HFFc6 (cell line): ENCODE results near the gene MYO18B. TPM values are rescaled to one million over a fixed set of nuclear protein-coding genes. Genes with fewer than 3 reads are reported as not detected.

Experiments used
- DNase-seq: peaks from one replicate; pipeline ENCODE4 v3.0.0-alpha.2; 2018
- H3K27ac Mint-ChIP-seq: 2 replicates; pipeline ENCODE4 v1.8.0; 2020; ENCODE audit warnings: mild to moderate bottlenecking, mixed read lengths
- H3K27me3 Mint-ChIP-seq: 2 replicates; pipeline ENCODE4 v1.8.0; 2021; ENCODE audit warnings: mild to moderate bottlenecking, moderate library complexity, mixed read lengths; ENCODE audit not compliant: insufficient read depth
- H3K36me3 Mint-ChIP-seq: 2 replicates; pipeline ENCODE4 v1.8.0; 2021; ENCODE audit warnings: low read depth, mixed read lengths
- H3K4me1 Mint-ChIP-seq: 2 replicates; pipeline ENCODE4 v1.8.0; 2020; ENCODE audit warnings: low read depth, mixed read lengths
- H3K4me3 Mint-ChIP-seq: 2 replicates; pipeline ENCODE4 v1.8.0; 2020; ENCODE audit warnings: mild to moderate bottlenecking, moderate library complexity, mixed read lengths
- H3K9me3 Mint-ChIP-seq: 2 replicates; pipeline ENCODE4 v1.8.0; 2020; ENCODE audit warnings: mild to moderate bottlenecking, mixed read lengths
- total RNA-seq, 6 experiments: library from RNA; stranded (reverse); fragmentation: NEBNext Ultra II Directional; extraction: Animal tissue kit (Norgen Biotek cat#: 25700); gene quantifications; 2 replicates in 1 of 6; 3 replicates in 5 of 6; pipeline ENCODE4 v1.2.3, GENCODE V29; 2021
- TF ChIP-seq, protein P1 (sequence below): fragments of 200-600 bp; sonication (generic); IDR thresholded peaks from 2 replicates; pipeline ENCODE4 v1.5.0; 2021; ENCODE audit warnings: antibody characterized with exemption, mild to moderate bottlenecking

MYO18B gene
- total RNA-seq, 6 experiments from 2014 or later: 0.02 TPM; not detected in 5

- no peak overlapping the region for H3K4me3 Mint-ChIP-seq
- no peaks in the 10 kb centered on the region; the same call in none of the 2 replicates for H3K27me3 Mint-ChIP-seq
- H3K36me3 Mint-ChIP-seq: no peaks in the 10 kb centered on the region
These were observed 44.2 kb downstream of the MYO18B start for GRCh38 chr22:25786165-25786564.

DNA sequence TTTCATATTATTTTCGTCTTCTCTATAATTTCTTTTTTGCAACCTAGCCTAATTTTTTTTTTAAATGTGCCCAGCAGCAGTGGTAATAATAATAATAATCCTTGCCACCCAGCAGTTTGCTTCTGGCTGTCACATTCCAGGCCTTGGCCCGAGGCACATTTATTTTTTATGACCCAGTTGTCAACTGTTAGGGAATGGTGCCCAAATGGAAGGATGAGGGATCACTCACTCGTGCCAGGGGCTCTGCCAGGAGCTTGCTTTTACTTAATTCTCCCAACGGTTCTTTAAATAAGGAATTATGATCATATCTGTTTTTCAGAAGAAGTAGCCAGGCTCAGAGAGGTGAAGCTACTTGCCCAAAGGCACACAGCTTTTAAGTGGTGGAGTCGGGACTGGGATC lies 49.6 kb downstream of the MYO18B start:
- DNase-seq: no peak
- Mint-ChIP-seq H3K9me3 (peaks cover 33% of the 10 kb centered on the region), H3K4me3 (no peak overlapping the region), H3K36me3 (no peaks in the 10 kb centered on the region), H3K4me1 (no peaks in the 10 kb centered on the region), H3K27me3 (no peaks in the 10 kb centered on the region; the same call in 1 of the 2 replicates), H3K27ac (no peak overlapping the region)
- TF ChIP-seq, protein P1, sequence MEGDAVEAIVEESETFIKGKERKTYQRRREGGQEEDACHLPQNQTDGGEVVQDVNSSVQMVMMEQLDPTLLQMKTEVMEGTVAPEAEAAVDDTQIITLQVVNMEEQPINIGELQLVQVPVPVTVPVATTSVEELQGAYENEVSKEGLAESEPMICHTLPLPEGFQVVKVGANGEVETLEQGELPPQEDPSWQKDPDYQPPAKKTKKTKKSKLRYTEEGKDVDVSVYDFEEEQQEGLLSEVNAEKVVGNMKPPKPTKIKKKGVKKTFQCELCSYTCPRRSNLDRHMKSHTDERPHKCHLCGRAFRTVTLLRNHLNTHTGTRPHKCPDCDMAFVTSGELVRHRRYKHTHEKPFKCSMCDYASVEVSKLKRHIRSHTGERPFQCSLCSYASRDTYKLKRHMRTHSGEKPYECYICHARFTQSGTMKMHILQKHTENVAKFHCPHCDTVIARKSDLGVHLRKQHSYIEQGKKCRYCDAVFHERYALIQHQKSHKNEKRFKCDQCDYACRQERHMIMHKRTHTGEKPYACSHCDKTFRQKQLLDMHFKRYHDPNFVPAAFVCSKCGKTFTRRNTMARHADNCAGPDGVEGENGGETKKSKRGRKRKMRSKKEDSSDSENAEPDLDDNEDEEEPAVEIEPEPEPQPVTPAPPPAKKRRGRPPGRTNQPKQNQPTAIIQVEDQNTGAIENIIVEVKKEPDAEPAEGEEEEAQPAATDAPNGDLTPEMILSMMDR: no peak

More at GRCh38 chr22:25786165-25786564, 44.2 kb downstream of the MYO18B start:
- TF ChIP-seq, protein P1: no peak
- no peak overlapping the region for H3K27ac Mint-ChIP-seq
- peaks cover 9% of the 10 kb centered on the region for H3K9me3 Mint-ChIP-seq
- DNase-seq: no peak
- no peaks in the 10 kb centered on the region for H3K4me1 Mint-ChIP-seq

- Mint-ChIP-seq H3K4me3 (no peak overlapping the region), H3K9me3 (peaks cover 42% of the 10 kb centered on the region), H3K27ac (no peak overlapping the region), H3K36me3 (no peaks in the 10 kb centered on the region), H3K27me3 (no peaks in the 10 kb centered on the region; the same call in 1 of the 2 replicates), H3K4me1 (no peaks in the 10 kb centered on the region)
- TF ChIP-seq, protein P1: no peak
- no peak for DNase-seq
These were observed 53.5 kb downstream of the MYO18B start for GRCh38 chr22:25795478-25795877.

DNA sequence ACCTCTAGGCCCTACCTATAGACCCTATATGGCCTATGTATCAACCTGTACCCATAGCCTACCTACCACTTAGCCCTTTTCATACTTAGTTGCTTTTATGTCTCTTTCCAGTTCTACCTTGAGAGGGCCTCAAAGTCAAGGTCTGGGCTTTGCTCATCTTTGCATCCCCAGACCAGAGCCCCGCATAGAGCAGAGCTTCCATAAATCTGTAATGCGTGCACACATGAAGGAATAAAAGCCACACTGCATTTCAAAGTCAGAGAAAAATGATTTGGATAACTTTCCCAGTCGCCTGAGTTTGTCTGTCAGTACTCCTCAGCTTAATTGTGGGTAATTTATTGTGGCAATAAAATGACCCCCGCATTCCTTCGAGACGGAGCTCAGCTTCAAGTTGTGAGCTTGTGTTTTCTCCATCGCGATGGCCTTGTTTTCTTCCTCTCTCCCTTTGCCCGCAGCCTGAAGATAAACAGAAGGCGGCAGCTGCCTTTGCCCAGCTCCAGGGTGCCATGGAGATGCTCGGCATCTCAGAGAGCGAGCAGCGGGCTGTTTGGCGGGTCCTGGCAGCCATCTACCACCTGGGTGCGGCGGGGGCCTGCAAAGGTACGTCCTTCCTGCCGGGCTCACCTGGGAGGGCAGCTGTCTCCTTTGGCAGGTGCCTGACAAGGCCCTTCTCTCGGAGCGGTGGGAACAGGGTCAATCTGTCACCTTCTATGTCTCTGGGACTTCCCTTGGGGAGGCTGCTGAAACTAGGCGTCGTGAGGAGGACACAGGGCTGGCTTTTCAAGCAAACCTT lies 55.7 kb downstream of the MYO18B start:
- H3K9me3 Mint-ChIP-seq: peaks cover 29% of the 10 kb centered on the region
- no peaks in the 10 kb centered on the region; the same call in 1 of the 2 replicates for H3K27me3 Mint-ChIP-seq
- H3K4me1 Mint-ChIP-seq: no peaks in the 10 kb centered on the region
- H3K27ac Mint-ChIP-seq: no peak overlapping the region
- no peak for DNase-seq
- H3K36me3 Mint-ChIP-seq: no peaks in the 10 kb centered on the region
- H3K4me3 Mint-ChIP-seq: no peak overlapping the region
- TF ChIP-seq, protein P1: no peak

DNA sequence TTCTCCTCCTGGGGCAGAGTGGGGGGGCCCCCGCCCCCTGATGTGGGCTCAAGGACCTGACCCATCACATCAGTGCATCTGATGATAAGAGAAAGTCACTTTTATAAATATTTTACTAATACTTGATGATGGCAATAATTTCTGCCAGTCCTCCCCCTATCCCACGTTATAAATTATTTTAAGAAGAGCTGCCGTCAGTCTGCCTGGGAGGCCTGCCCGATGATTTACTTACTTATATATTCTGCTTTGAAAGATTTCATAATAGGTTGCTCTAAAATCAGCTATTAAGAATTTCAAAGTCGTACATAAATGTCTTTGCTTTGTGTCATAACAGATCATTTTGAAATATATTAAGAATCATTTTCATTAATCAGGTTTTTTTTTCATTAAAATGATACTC lies 58.8 kb downstream of the MYO18B start:
- Mint-ChIP-seq H3K4me3 (no peak overlapping the region), H3K27me3 (no peaks in the 10 kb centered on the region; the same call in 1 of the 2 replicates), H3K27ac (no peak overlapping the region), H3K4me1 (no peaks in the 10 kb centered on the region), H3K36me3 (no peaks in the 10 kb centered on the region; the same call in 1 of the 2 replicates), H3K9me3 (peaks cover 40% of the 10 kb centered on the region)
- DNase-seq: no peak
- TF ChIP-seq, protein P1: no peak
